ENCODE measurements around the gene MANEAL. TPM values are rescaled to one million over a fixed set of nuclear protein-coding genes. Genes with fewer than 3 reads are reported as not detected.
"Not testable (repeated sequence)": the region's sequence is repeated elsewhere in the genome, so short reads cannot be mapped to it uniquely, and the experiment has no call there.

The MANEAL gene, protein sequence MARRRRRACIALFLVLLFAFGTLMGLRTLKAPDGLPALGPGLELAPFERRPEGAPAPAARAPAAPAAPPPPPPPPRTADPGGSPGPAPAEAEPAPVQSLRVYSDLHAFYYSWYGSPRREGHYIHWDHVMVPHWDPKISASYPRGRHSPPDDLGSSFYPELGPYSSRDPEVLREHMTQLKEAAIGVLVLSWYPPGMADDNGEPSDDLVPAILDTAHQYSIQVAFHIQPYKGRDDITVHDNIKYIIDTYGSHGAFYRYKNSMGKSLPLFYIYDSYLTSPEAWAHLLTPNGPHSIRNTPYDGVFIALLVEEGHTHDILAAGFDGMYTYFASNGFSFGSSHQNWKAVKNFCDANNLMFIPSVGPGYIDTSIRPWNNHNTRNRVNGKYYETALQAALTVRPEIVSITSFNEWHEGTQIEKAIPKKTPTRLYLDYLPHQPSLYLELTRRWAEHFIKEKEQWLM
- 3.5 TPM for total RNA-seq

DNA sequence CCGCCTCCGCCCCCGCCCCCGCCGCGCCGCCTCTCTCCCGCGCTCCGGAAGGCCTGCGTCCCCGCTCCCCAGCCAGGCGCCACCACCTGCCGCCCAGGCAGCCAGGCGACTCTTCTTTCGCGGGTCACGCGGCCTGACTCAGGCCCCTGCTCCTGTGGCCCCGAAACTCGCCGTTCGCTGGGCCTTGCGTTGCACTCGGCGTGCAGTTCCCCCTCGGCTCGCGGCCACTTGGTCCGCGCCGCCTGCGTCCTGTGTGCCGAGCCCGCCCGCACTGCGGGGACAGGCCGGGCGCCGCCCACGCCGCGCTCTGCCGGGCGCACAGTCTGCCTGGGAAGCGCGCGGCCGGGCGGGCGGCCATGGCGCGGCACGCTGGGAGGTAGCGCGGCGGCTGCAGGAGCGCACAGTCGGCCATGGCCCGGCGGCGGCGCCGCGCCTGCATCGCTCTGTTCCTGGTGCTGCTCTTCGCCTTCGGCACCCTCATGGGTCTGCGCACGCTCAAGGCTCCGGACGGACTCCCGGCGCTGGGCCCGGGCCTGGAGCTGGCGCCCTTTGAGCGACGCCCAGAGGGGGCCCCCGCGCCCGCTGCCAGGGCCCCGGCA lies at the start of gene MANEAL:
TSS of gene MANEAL (plus strand) at position 75 of the 599 bp plus-strand sequence. CDS start at position 411, 336 bp downstream.
- DNase-seq, result no peak

DNA sequence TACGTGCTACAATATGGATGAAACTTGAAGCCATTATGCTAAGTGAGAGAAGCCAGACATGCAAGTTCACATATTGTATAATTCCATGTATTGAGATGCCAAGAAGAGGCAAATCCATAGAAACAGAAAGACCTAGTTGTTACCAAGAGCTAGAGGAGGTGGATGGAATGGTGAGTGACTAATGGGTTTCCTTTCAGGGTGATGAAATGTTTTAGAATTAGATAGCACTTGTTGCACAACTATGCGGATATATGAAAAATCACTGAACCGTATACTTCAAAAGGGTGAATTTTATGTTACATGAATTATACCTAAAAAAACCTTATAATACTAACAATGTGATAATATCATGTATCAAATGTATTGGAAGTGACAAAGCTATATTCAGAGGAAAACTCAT lies 46.8 kb upstream of the MANEAL start:
- no peak for DNase-seq

- DNase-seq, result no peak
Observed at GRCh38 chr1:37748565-37748964, 45.1 kb upstream of the MANEAL start.

DNA sequence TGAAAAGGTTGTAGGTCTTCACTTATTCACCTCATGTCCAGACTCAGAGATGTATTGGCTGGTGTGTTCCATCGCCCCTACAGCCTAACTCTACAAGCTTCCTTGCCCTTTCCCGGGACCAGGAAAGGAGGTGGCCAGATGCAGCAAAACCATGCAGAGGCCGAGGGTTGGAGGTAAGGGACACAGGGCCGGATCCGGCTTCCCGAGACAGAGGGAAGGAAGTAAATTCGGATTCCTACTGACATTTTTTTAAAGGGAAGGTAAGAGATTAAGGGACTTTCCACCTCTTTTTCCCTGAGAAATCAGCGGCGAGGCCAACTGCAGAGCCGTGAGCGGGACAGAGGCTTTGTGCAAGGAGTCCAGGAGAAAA lies 41.4 kb upstream of the MANEAL start:
- DNase-seq, result no peak

DNA sequence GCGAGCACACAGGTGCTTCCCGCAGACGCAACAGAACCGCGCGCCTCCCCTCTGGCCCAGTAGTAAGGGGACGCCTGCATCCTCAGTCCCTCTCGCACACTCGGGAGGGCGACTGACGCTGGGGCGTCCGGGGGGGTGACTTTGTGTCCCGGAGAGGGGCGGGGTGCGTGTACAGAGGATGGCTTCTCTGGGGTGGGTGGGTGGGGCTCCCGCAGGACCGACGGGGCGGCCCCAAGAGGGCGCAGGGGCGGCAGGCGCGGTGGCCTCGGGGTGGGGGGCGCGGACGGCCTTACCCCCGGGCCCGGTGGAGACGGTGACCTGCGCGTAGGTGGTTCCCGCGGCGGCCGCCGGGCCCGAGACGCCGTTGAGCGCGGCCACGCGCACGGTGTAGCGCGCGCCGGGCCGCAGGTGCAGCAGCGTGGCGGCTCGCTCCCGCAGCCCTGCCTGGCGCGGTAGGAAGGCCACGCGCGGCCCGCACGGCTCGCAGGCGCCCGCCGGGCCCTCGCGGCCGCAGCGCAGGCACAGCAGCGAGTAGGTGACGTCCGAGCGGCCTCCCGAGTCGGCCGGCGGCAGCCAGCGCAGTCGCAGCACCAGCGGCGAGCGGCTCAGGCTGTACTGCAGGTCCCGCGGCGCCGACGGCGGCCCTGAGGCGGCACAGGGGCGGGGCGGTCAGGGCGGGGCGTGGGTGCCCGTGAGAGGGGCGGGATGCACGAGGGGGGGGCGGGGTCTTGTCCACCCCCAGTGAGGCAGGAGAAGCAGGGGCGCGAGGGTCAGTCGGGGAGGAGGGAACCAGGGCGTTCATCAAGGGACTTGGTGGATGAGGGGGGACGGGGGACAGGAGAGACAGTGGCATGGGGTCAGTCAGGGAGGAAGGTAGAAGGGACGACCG lies 40.8 kb upstream of the MANEAL start:
- no peak for DNase-seq

GRCh38 chr1:37753473-37754321 lies 40.0 kb upstream of the MANEAL start:
- DNase-seq, result no peak

DNA sequence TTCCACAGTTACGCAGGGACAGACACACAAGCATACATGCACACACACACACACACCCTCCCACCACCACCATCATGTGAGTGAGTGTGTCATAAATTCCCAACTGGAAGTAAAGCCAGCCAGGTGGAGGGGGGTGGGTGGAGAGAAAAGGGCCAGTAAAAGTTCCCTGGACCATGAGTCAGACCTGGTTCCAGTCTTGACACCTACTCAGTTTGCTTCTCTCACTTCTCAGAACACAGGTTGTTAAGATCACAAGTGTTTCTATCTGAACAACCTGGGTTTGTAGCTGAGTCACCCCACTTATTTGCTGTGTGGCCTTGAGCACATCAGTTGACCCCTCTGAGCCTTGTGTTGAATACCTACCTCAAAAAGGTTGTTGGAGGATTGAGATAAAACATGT lies 38.4 kb upstream of the MANEAL start:
- DNase-seq, result no peak

GRCh38 chr1:37755951-37756560 lies 37.6 kb upstream of the MANEAL start:
- DNase-seq, result no peak

- DNase-seq, result no peak
Observed at GRCh38 chr1:37759451-37759850, 34.2 kb upstream of the MANEAL start.

DNA sequence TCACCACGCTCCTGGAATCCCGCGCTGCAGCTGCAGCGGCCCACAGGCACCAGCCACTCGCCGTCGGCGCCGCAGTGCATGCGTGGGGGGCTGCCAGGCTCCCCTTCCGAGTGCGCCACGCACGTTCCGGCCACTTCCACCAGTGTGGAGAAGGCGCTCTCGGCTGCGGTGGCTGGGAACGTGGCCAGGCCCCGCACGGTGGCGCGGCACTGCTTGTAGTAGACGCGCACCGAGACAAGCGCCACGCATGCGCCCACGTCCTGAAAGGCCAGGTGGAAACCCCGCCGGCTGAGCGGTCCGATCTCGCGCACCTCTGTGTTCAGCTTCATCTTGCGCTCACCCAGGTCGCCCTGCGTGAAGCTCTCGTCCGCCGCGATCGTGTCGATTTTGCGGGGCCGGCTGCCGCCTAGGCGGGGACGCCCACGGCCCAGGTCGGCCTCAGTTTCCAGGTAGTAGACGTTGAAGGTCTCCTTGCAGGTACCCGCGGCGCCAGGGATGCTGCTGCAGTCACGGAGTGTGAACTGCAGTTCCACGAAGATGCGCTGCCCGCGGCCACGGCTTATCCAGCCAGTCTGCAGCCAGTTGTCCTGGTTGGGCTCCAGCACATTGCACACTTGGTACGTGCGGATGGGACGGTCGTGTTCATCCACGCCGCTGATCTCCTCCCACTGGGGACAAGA lies 32.1 kb upstream of the MANEAL start:
- DNase-seq, result no peak

- no peak for DNase-seq
Observed at GRCh38 chr1:37762516-37762915, 31.1 kb upstream of the MANEAL start.

DNA sequence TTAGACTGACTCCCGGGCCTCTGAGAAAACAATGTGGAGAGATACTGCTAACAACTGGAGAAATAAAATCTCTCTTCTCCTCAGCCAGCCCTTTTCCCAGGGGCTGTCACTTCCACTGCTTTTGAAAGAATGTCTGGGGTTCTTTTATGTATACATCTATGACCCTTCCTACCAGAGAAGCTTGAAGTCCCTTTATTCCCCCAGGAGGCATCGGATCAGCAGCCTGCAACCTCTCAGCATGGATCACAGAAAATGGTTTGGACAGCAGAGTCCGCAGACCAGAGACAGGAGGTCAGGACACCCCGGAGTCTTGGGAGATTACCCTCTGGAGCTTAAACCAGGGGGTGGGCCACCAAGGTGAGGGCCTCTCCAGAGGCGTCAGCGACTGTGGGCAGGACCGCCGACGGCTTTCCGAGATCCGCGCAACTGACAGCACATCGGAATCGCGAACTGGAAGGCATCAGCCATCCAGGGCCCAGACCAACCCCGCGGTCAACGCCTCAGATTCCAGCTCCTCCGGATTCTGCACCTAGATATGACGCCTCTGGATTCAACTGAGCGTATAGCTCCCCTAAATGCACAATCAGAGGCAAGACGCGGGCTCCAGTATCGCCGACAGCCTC lies 29.7 kb upstream of the MANEAL start:
- no peak for DNase-seq

GRCh38 chr1:37764414-37764825 lies 29.2 kb upstream of the MANEAL start:
- DNase-seq, result peak; percentile 14

DNA sequence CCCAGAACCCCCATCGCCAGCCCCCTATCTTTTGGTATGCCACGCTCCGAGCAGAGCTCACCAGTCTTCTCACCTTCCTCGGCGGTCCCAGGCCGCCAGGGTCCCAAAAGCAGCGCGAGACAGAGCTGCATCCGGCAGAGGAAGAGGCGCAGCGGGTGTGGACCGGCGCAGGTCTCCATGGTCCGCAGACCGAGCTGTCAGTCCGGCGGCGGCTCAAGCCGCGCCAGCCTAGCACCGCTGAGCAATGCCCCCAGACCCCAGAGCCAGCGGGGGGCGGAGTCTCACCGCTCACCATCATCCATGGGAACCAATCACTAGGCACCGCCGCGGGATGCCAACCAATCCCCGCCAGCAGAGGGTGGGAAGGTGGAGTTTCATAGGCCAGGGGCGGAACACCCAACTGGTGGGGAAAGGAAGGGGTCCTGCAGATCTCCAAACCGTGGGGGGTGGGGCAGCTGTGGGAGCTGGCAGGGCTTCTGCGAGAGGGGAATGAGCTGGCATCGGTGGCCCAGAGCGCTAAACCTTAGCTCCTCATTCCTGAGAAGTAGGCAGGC lies 28.7 kb upstream of the MANEAL start, which contains the start of gene EPHA10:
TSS of gene EPHA10 (minus strand) at position 233 of the 554 bp plus-strand sequence. CDS start at position 179, 54 bp downstream.
- no peak for DNase-seq

- DNase-seq, result no peak
Observed at GRCh38 chr1:37765916-37766664, 27.6 kb upstream of the MANEAL start.

GRCh38 chr1:37767488-37767887 lies 26.2 kb upstream of the MANEAL start:
- DNase-seq, result no peak

- DNase-seq, result not testable (repeated sequence)
Observed at GRCh38 chr1:37771440-37771839, 22.2 kb upstream of the MANEAL start.

GRCh38 chr1:37776946-37777516 lies 16.6 kb upstream of the MANEAL start:
- no peak for DNase-seq

GRCh38 chr1:37778654-37779053 lies 15.0 kb upstream of the MANEAL start:
- DNase-seq, result no peak
